Epithelial cell of esophagus (primary cell): ENCODE results near the gene UGGT1.

Experiments
- DNase-seq: peaks from one replicate; pipeline ENCODE4 v3.0.0; 2010; ENCODE audit warnings: low read depth
- H3K4me3 ChIP-seq: 2 replicates; pipeline ENCODE4 v1.5.1; 2011; ENCODE audit warnings: mild to moderate bottlenecking, low read length, control low read depth
- CTCF ChIP-seq: IDR thresholded peaks from 2 replicates; pipeline ENCODE4 v1.5.1; 2011; ENCODE audit warnings: low read depth, mild to moderate bottlenecking, low read length, control low read depth, inconsistent platforms; ENCODE audit not compliant: insufficient read depth; ENCODE audit errors: missing control alignments

The UGGT1 gene

GRCh38 chr2:128214251-128214650, 123.3 kb downstream of the UGGT1 start:
- no peak overlapping the region for H3K4me3 ChIP-seq
- DNase-seq: no peak
- no peak for TF ChIP-seq CTCF

- H3K4me3 ChIP-seq: no peak overlapping the region
- no peak for TF ChIP-seq CTCF
- DNase-seq: no peak
Observed at GRCh38 chr2:128214866-128215460, 124.0 kb downstream of the UGGT1 start.

GRCh38 chr2:128215897-128216642, 125.1 kb downstream of the UGGT1 start:
- DNase-seq: no peak

GRCh38 chr2:128217671-128218070, 126.7 kb downstream of the UGGT1 start:
- DNase-seq: no peak
- TF ChIP-seq CTCF: no peak
- H3K4me3 ChIP-seq: no peak overlapping the region

More at GRCh38 chr2:128215897-128216642, 125.1 kb downstream of the UGGT1 start:
- no peak overlapping the region for H3K4me3 ChIP-seq
- no peak for TF ChIP-seq CTCF

- H3K4me3 ChIP-seq: no peak overlapping the region
- no peak for DNase-seq
- TF ChIP-seq CTCF: no peak
Observed at GRCh38 chr2:128219891-128220290, 128.9 kb downstream of the UGGT1 start.

- no peak overlapping the region for H3K4me3 ChIP-seq
- TF ChIP-seq CTCF: no peak
- no peak for DNase-seq
Observed at GRCh38 chr2:128227862-128228261, 136.9 kb downstream of the UGGT1 start.
